ENCODE measurements around the gene LRRC15.

- TF ChIP-seq, protein P1, sequence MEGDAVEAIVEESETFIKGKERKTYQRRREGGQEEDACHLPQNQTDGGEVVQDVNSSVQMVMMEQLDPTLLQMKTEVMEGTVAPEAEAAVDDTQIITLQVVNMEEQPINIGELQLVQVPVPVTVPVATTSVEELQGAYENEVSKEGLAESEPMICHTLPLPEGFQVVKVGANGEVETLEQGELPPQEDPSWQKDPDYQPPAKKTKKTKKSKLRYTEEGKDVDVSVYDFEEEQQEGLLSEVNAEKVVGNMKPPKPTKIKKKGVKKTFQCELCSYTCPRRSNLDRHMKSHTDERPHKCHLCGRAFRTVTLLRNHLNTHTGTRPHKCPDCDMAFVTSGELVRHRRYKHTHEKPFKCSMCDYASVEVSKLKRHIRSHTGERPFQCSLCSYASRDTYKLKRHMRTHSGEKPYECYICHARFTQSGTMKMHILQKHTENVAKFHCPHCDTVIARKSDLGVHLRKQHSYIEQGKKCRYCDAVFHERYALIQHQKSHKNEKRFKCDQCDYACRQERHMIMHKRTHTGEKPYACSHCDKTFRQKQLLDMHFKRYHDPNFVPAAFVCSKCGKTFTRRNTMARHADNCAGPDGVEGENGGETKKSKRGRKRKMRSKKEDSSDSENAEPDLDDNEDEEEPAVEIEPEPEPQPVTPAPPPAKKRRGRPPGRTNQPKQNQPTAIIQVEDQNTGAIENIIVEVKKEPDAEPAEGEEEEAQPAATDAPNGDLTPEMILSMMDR (IDR thresholded peaks at IDR 0.05; ENCODE audit: extremely low read depth in 1 of 2, insufficient read depth in 1 of 2, low read depth in 1 of 2, low read length in 2 of 2): no peak
- TF ChIP-seq POLR2A (IDR thresholded peaks at IDR 0.05; ENCODE audit: low read depth, low read length): no peak
- TF ChIP-seq POLR2AphosphoS5 (IDR thresholded peaks at IDR 0.05; ENCODE audit: insufficient read depth, low read depth, low read length): no peak
- TF ChIP-seq EZH2 (IDR thresholded peaks at IDR 0.05; ENCODE audit: borderline replicate concordance, low read depth, low read length, severe bottlenecking): no peak
- TF ChIP-seq MYC (IDR thresholded peaks at IDR 0.05; ENCODE audit: low read depth, low read length): no peak
- no peak for TF ChIP-seq MAX (IDR thresholded peaks at IDR 0.05; ENCODE audit: insufficient read depth, insufficient read length)
Measured at GRCh38 chr3:194399874-194400411, 30.4 kb upstream of the LRRC15 start.
